HG02623 (cell line): Measurements from ENCODE around the gene PEX5.
"Not testable (repeated sequence)": the region's sequence is repeated elsewhere in the genome, so short reads cannot be mapped to it uniquely, and the experiment has no call there.

Source experiments
- ATAC-seq: cut with Tn5 transposase; IDR thresholded peaks from one replicate; pipeline ENCODE4 v1.9.1; 2021; ENCODE audit warnings: moderate library complexity; ENCODE audit not compliant: unreplicated experiment

The PEX5 gene

DNA sequence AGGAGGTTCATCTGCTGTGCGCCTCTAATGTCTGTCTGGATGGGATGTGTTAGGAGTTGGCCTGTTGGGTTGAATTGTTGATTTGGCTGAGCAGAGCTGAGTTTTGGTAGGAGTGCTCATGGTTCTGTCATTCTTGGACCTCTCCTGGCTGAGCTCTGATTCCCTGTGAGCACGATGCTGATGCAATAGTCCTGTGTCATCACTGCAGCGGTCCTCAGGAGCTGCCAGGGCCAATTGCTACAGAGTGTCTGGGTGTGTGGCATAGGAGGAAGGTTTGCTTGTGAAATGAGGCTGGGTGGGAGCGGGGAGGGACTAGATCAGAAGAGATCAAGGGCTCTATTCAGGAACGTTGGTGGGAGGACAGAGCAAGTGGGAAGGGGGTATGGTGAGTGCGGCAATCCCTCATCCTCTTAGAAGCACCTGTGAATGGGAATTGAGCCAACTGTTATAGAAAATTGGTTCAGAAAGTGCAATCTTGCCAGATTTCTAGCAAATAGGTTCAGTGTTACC, 21.2 kb downstream of the PEX5 start:
- ATAC-seq, result no peak

DNA sequence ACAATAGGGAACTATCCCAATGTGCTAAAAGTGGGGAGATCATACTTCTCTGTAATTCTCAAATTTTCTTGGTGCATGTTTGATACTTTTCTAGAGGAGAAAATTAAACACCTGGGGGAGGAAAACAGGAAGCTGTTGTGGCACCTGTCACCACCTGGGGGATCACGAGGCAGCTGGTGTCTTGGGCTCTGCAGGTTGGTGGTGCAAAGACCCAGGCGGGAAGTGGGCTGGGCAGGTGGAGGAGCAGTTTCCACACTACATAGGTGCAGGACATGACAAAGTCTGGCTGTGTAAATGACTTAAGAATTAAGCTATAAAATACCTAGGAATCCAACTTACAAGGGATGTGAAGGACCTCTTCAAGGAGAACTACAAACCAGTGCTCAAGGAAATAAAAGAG, 23.2 kb downstream of the PEX5 start:
- ATAC-seq, result no peak

DNA sequence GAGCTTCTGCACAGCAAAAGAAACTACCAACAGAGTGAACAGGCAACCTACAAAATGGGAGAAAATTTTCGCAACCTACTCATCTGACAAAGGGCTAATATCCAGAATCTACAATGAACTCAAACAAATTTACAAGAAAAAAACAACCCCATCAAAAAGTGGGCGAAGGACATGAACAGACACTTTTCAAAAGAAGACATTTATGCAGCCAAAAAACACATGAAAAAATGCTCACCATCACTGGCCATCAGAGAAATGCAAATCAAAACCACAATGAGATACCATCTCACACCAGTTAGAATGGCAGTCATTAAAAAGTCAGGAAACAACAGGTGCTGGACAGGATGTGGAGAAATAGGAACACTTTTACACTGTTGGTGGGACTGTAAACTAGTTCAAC, 24.3 kb downstream of the PEX5 start:
- not testable (repeated sequence) for ATAC-seq

DNA sequence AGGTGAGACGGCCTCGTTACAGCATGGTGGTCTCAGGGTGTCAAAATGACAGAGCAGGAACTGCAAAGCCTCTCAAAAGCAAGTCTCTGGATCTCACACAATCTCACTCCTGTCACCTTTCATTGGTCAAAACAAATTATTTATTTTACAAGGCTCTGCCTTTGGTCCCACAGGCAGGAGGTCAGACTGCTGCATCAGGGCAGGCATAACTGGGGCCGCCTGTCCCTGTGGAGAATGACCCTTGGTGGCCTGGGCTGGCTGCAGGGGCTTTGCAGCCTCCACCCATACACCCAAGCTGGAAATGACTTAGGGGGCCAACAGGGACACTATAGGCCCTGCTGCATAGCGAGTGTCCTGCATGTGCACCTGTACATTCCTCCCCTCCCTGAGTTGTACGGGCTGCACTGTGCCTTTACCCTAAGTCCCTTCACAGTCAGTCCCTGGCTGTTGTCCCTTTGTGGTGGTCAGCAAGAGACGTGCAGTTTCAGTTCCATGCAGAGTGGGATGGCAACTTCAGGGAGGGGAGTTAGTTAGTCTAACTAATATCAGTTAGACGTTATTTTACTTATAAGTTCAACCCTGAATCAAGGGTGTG, 28.1 kb downstream of the PEX5 start:
- no peak for ATAC-seq

- ATAC-seq, result no peak
Measured at GRCh38 chr12:7219599-7220243, 30.2 kb downstream of the PEX5 start.

DNA sequence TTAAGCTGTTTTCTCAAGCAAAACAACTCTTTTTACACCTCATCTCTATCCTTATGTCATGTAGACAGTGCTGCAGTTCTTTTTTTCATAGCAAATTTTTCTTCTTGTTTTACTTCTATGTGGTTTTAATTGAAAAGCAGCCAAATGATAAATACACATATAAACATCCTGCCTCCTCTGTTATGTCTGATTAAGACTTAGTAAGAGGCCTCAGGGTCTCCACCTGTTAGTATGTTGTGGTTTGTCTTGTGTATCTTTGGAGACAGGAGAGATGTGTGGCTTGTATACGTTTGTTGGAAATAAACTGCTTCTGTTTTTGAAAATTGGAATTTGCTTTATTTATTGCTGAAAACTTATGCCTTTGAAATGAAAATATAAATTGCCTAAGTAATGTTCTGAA, 32.0 kb downstream of the PEX5 start:
- no peak for ATAC-seq

DNA sequence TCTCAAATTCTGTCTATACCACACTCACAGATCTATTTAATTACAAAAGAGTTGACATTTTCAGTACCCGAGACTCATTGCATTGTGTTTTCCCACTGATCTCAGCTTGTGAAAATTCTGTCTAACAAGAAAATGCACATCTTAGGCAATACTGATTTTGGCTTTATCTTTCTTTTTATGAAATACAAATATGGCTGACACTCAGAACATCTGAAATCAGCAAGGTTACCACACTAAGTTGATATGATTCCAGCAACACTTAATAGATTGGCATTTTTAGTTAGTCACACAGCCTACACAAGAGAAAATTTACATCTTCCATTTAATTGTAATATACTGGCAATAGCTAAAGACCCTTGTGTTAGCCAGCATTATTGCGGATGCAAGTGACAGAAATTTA, 40.3 kb downstream of the PEX5 start:
- no peak for ATAC-seq

GRCh38 chr12:7241404-7242005, 52.0 kb downstream of the PEX5 start:
- ATAC-seq, result no peak

DNA sequence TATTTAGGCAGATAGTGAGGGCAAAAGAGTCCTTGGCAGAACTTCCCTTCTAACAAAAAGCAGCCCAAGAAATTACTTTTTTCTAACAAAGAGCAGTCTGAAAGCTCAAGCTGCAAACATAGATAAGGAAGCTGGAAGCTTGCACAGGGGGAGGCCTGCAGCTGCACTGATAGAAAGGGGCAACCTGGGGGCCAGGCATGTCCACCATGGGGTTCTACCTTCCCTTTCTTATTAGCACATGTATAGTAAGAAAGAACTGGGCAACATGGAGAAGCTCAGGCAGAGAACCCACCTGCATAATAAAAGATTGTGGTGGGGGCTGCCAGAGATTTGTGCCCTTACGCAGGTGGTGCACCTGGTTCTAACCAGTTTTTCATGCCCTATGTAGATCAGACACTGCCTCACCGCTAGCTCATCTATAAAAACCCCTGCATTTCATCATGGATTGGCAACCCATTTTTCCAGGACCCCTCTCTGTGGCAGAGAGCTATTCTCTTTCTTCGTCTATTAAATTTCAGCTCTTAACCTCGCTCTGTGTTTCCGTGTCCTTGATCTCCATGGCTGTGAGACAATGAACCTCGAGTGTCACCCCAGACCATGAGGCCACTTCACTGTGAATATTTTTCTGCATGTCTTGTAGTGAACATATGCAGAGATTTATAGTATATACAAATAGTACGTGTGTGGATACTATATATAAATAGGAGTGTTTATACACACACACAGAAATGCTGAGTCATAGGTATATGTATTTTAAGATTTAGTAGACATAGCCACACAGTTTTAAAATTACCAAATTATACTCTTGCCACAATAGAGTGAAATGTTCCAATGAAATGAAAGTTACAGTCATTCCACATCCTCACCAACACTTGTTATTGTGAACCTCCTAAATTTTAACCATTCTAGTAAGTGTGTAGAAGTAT, 53.0 kb downstream of the PEX5 start:
- ATAC-seq, result no peak

DNA sequence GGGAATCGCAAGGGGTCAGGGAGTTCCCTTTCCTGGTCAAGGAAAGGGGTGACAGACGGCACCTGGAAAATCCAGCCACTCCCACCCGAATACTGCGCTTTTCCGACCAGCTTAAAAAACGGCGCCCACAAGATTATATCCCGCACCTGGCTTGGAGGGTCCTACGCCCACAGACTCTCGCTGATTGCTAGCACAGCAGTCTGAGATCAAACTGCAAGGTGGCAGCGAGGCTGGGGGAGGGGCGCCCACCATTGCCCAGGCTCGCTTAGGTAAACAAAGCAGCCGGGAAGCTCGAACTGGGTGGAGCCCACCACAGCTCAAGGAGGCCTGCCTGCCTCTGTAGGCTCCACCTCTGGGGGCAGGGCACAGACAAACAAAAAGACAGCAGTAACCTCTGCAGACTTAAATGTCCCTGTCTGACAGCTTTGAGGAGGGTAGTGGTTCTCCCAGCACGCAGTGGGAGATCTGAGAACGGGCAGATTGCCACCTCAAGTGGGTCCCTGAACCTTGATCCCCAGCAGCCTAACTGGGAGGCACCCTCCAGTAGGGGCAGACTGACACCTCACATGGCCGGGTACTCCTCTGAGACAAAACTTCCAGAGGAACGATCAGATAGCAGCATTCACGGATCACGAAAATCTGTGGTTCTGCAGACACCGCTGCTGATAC, 62.0 kb downstream of the PEX5 start:
- ATAC-seq, result not testable (repeated sequence)

- ATAC-seq, result no peak
Measured at GRCh38 chr12:7259060-7259459, 69.6 kb downstream of the PEX5 start.
